GM08714 (cell line): Measurements from ENCODE around the gene C8G.
A peak's percentile ranks its signal among the peaks of the same experiment; 100 is the strongest.

Experiments used
- H3K4me3 ChIP-seq: fragments of 200-500 bp; sonication (Bioruptor generic); 2 replicates; pipeline ENCODE4 v1.5.1; 2014; ENCODE audit warnings: mild to moderate bottlenecking, low read length, inconsistent platforms
- ZNF274 ChIP-seq: IDR thresholded peaks from 2 replicates; pipeline ENCODE4 v1.6.1; 2012; ENCODE audit warnings: mild to moderate bottlenecking, low read depth, low read length

The C8G gene

GRCh38 chr9:136980669-136981478 lies 35.8 kb downstream of the C8G start:
- H3K4me3 ChIP-seq: no peak overlapping the region
- no peak for TF ChIP-seq ZNF274

- TF ChIP-seq ZNF274: no peak
Measured at GRCh38 chr9:136981588-136982231, 36.7 kb downstream of the C8G start.

GRCh38 chr9:136982232-136983051 lies 37.4 kb downstream of the C8G start, which contains the start of gene LCNL1:
Gene LCNL1, plus strand, starts transcription at chr9:136982993. Its CDS starts 594 bp downstream, at chr9:136983587.
- no peak within 1 kb of the TSS for H3K4me3 ChIP-seq
- no peak for TF ChIP-seq ZNF274

More at GRCh38 chr9:136981588-136982231, 36.7 kb downstream of the C8G start:
- no peak overlapping the region for H3K4me3 ChIP-seq

- TF ChIP-seq ZNF274: no peak
- no peak overlapping the region for H3K4me3 ChIP-seq
Measured at GRCh38 chr9:136983167-136983566, 38.1 kb downstream of the C8G start.

- TF ChIP-seq ZNF274: no peak
- no peak overlapping the region for H3K4me3 ChIP-seq
Measured at GRCh38 chr9:136983656-136984314, 38.7 kb downstream of the C8G start.

GRCh38 chr9:136984464-136985026 lies 39.5 kb downstream of the C8G start:
- no peak overlapping the region for H3K4me3 ChIP-seq
- no peak for TF ChIP-seq ZNF274

GRCh38 chr9:136985027-136985602 lies 40.1 kb downstream of the C8G start:
- no peak for TF ChIP-seq ZNF274
- H3K4me3 ChIP-seq: no peak overlapping the region

- no peak overlapping the region for H3K4me3 ChIP-seq
- TF ChIP-seq ZNF274: no peak
Measured at GRCh38 chr9:136985853-136986252, 40.8 kb downstream of the C8G start.

GRCh38 chr9:136988872-136989271 lies 43.8 kb downstream of the C8G start:
- TF ChIP-seq ZNF274: no peak
- H3K4me3 ChIP-seq: no peak overlapping the region

- H3K4me3 ChIP-seq: no peak overlapping the region
- no peak for TF ChIP-seq ZNF274
Measured at GRCh38 chr9:136990242-136990911, 45.3 kb downstream of the C8G start.

- H3K4me3 ChIP-seq: peak within 1 kb of the TSS; percentile 80; the same call in 1 of the 2 replicates
- TF ChIP-seq ZNF274: no peak
Measured at GRCh38 chr9:136991993-136992818, 47.2 kb downstream of the C8G start, which contains the start of gene PAXX. Gene PAXX, plus strand, starts transcription at chr9:136992422. Its CDS starts 22 bp downstream, at chr9:136992444.

GRCh38 chr9:136992819-136993369 lies 47.9 kb downstream of the C8G start:
- no peak for TF ChIP-seq ZNF274
- H3K4me3 ChIP-seq: peak overlapping the region; percentile 80; the same call in 1 of the 2 replicates
